Stimulated activated CD8-positive, alpha-beta memory T cell treated with anti-CD3 and anti-CD28 coated beads, Interleukin-7, amount 100 ng/mL, for 24 hours (primary cell): ENCODE data around the gene MALT1.
"Not testable (repeated sequence)": the region's sequence is repeated elsewhere in the genome, so short reads cannot be mapped to it uniquely, and the experiment has no call there.

Experiments
- DNase-seq: peaks from one replicate; pipeline ENCODE4 v3.0.0-alpha.2; 2020; ENCODE audit warnings: low read depth

The MALT1 gene

GRCh38 chr18:58653144-58653722, 18.0 kb upstream of the MALT1 start:
- not testable (repeated sequence) for DNase-seq

GRCh38 chr18:58653814-58654509, 17.3 kb upstream of the MALT1 start:
- DNase-seq: no peak

- no peak for DNase-seq
Observed at GRCh38 chr18:58654896-58655614, 16.2 kb upstream of the MALT1 start.

- DNase-seq: no peak
Observed at GRCh38 chr18:58657081-58657480, 14.2 kb upstream of the MALT1 start.

GRCh38 chr18:58657494-58657893, 13.8 kb upstream of the MALT1 start:
- DNase-seq: no peak

GRCh38 chr18:58659691-58660090, 11.6 kb upstream of the MALT1 start:
- no peak for DNase-seq

- no peak for DNase-seq
Observed at GRCh38 chr18:58660915-58661314, 10.3 kb upstream of the MALT1 start.

- DNase-seq: no peak
Observed at GRCh38 chr18:58661423-58661822, 9.8 kb upstream of the MALT1 start.

GRCh38 chr18:58662118-58662517, 9.1 kb upstream of the MALT1 start:
- DNase-seq: no peak

GRCh38 chr18:58666176-58666575, 5.1 kb upstream of the MALT1 start:
- DNase-seq: no peak

- DNase-seq: no peak
Observed at GRCh38 chr18:58668211-58668610, 3.1 kb upstream of the MALT1 start.

- DNase-seq: no peak
Observed at GRCh38 chr18:58668897-58669296, 2.4 kb upstream of the MALT1 start.

GRCh38 chr18:58669731-58670378, 1.4 kb upstream of the MALT1 start:
- DNase-seq: no peak

GRCh38 chr18:58670404-58671110, 708 bp upstream of the MALT1 start:
- DNase-seq: no peak

GRCh38 chr18:58671632-58672564, 633 bp downstream of the MALT1 start:
- DNase-seq: no peak

GRCh38 chr18:58674159-58674558, 2.9 kb downstream of the MALT1 start:
- DNase-seq: no peak

- DNase-seq: no peak
Observed at GRCh38 chr18:58674863-58675472, 3.7 kb downstream of the MALT1 start.

GRCh38 chr18:58676270-58676669, 5.0 kb downstream of the MALT1 start:
- no peak for DNase-seq

- no peak for DNase-seq
Observed at GRCh38 chr18:58682429-58683069, 11.3 kb downstream of the MALT1 start.

- no peak for DNase-seq
Observed at GRCh38 chr18:58687871-58688308, 16.6 kb downstream of the MALT1 start.
